ENCODE measurements around the gene ADAMTSL1.

- TF ChIP-seq CTCF (IDR thresholded peaks at IDR 0.05; ENCODE audit: poor library complexity, severe bottlenecking) (no peak), POLR2AphosphoS5 (IDR thresholded peaks at IDR 0.05) (no peak), RAD21 (conservative IDR thresholded peaks at IDR 0.05) (no peak), TAF1 (IDR thresholded peaks at IDR 0.05; ENCODE audit: low read depth) (no peak), EP300 (conservative IDR thresholded peaks at IDR 0.05; ENCODE audit: poor library complexity, severe bottlenecking) (no peak)
These were observed 270.0 kb downstream of the ADAMTSL1 start for GRCh38 chr9:18743971-18744370.

Measured in neural cell (in vitro differentiated cells).